Prostate gland (tissue), 2 donors: Measurements from ENCODE around the gene CEMIP. TPM values are rescaled to one million over a fixed set of nuclear protein-coding genes. Genes with fewer than 3 reads are reported as not detected.

Experiments
- DNase-seq: peaks from one replicate; pipeline ENCODE4 v3.0.0-alpha.2; 2019; ENCODE audit warnings: low spot score
- H3K27ac ChIP-seq, 2 donors: fragments of 200-600 bp; sonication (generic); 2 replicates each; pipeline ENCODE4 v1.5.1; 2017 to 2019
- H3K27me3 ChIP-seq: fragments of 200-600 bp; sonication (generic); replicated peaks from 2 replicates; pipeline ENCODE4 v1.5.1; 2019; ENCODE audit not compliant: insufficient read depth
- H3K36me3 ChIP-seq, 2 donors: fragments of 200-600 bp; sonication (generic); 1 replicate in 1 of 2; 2 replicates in 1 of 2; pipeline versions ENCODE4 v1.5.1 to v1.8.1; 2017 to 2019
- H3K4me1 ChIP-seq: fragments of 200-600 bp; sonication (generic); replicated peaks from 2 replicates; pipeline ENCODE4 v1.5.1; 2019
- H3K4me3 ChIP-seq, 2 donors: fragments of 200-600 bp; sonication (generic); 2 replicates each; pipeline ENCODE4 v1.5.1; 2017 to 2019
- H3K9me3 ChIP-seq: fragments of 200-600 bp; sonication (generic); 2 replicates; pipeline ENCODE4 v1.5.1; 2017
- CTCF ChIP-seq, 4 experiments: fragments of 200-600 bp in 2 of 4; fragments of 450-650 bp in 2 of 4; sonication (generic) in 2 of 4; IDR thresholded peaks; 1 replicate in 3 of 4; 2 replicates in 1 of 4; pipeline ENCODE4 v1.5.1; 2016 to 2019; ENCODE audit warnings: antibody characterized with exemption in 4 of 4, mild to moderate bottlenecking in 2 of 4, moderate library complexity in 2 of 4
- POLR2A ChIP-seq: fragments of 450-650 bp; IDR thresholded peaks from one replicate; pipeline ENCODE4 v1.6.1; 2016; ENCODE audit warnings: antibody characterized with exemption, mild to moderate bottlenecking
- POLR2AphosphoS5 ChIP-seq: sonication (generic); formaldehyde crosslinking; IDR thresholded peaks from one replicate; pipeline ENCODE4 v1.6.1; 2017; ENCODE audit warnings: antibody characterized with exemption
- WGBS: methylation state at CpG from one replicate; pipeline ENCODE4 v1.1.5; 2018; 5-methylcytosine and 5-hydroxymethylcytosine counted together
- intact Hi-C: fragments of 100-400 bp; cut with DNase I; formaldehyde crosslinking; loops from one replicate; pipeline ENCODE4 v1.14.2; 2022
- total RNA-seq, 2 donors: library from RNA; depleted of rRNA; stranded (reverse); fragments of >200 nt; gene quantifications; one replicate each; pipeline ENCODE4 v1.1.0, GENCODE V29; 2016

CEMIP gene
- total RNA-seq, 2 donors from 2014 or later, result 1.6 to 13.5 TPM

- no peak overlapping the region for H3K4me3 ChIP-seq
- H3K36me3 ChIP-seq, result no peaks in the 10 kb centered on the region
- intact Hi-C loops, result no loop called here
- DNase-seq, result no peak
- no peaks in the 10 kb centered on the region for H3K27me3 ChIP-seq
- 92% methylated on average over 4 of the region's 4 CpGs for WGBS
- H3K4me1 ChIP-seq, result no peaks in the 10 kb centered on the region
- H3K9me3 ChIP-seq, result no peaks in the 10 kb centered on the region
- no peak overlapping the region for H3K27ac ChIP-seq
- TF ChIP-seq POLR2AphosphoS5, result no peak
- TF ChIP-seq CTCF (IDR thresholded peaks at IDR 0.05), result no peak
- no peak for TF ChIP-seq POLR2A
Observed at GRCh38 chr15:80929689-80930088, 150.5 kb downstream of the CEMIP start.

- intact Hi-C loops, result no loop called here
- H3K36me3 ChIP-seq, result no peaks in the 10 kb centered on the region
- no peaks in the 10 kb centered on the region for H3K9me3 ChIP-seq
- no peaks in the 10 kb centered on the region for H3K4me1 ChIP-seq
- WGBS, result 89% methylated on average over 2 of the region's 2 CpGs
- TF ChIP-seq CTCF (IDR thresholded peaks at IDR 0.05), result no peak
- no peak for TF ChIP-seq POLR2AphosphoS5
- TF ChIP-seq POLR2A, result no peak
- H3K27ac ChIP-seq, result no peak overlapping the region
- no peak overlapping the region for H3K4me3 ChIP-seq
- no peaks in the 10 kb centered on the region for H3K27me3 ChIP-seq
- DNase-seq, result no peak
Observed at GRCh38 chr15:80931191-80931590, 152.0 kb downstream of the CEMIP start.

GRCh38 chr15:80931721-80932512, 152.7 kb downstream of the CEMIP start:
- H3K27ac ChIP-seq, result no peak overlapping the region
- no peaks in the 10 kb centered on the region for H3K27me3 ChIP-seq
- H3K36me3 ChIP-seq, result no peaks in the 10 kb centered on the region
- no peaks in the 10 kb centered on the region for H3K4me1 ChIP-seq
- H3K4me3 ChIP-seq, result no peak overlapping the region
- DNase-seq, result no peak
- no peaks in the 10 kb centered on the region for H3K9me3 ChIP-seq
- intact Hi-C loops, result no loop called here
- 94% methylated on average over 20 of the region's 20 CpGs for WGBS
- no peak for TF ChIP-seq POLR2A
- no peak for TF ChIP-seq POLR2AphosphoS5
- TF ChIP-seq CTCF (IDR thresholded peaks at IDR 0.05), result no peak

GRCh38 chr15:80932513-80932815, 153.3 kb downstream of the CEMIP start:
- Histone ChIP-seq H3K27ac (no peak overlapping the region), H3K9me3 (no peaks in the 10 kb centered on the region), H3K4me3 (no peak overlapping the region), H3K36me3 (no peaks in the 10 kb centered on the region), H3K27me3 (no peaks in the 10 kb centered on the region), H3K4me1 (no peaks in the 10 kb centered on the region)
- no peak for DNase-seq
- TF ChIP-seq POLR2AphosphoS5, result no peak
- no peak for TF ChIP-seq CTCF (IDR thresholded peaks at IDR 0.05)
- TF ChIP-seq POLR2A, result no peak
- WGBS, result 56% methylated on average over 5 of the region's 5 CpGs
- intact Hi-C loops, result no loop called here

- Histone ChIP-seq H3K27me3 (no peaks in the 10 kb centered on the region), H3K27ac (no peak overlapping the region)
- intact Hi-C loops, result no loop called here
Observed at GRCh38 chr15:80932989-80933388, 153.8 kb downstream of the CEMIP start.

More at GRCh38 chr15:80932989-80933388, 153.8 kb downstream of the CEMIP start:
- no peaks in the 10 kb centered on the region for H3K9me3 ChIP-seq
- no peak for DNase-seq
- H3K4me3 ChIP-seq, result no peak overlapping the region
- no peaks in the 10 kb centered on the region for H3K4me1 ChIP-seq
- H3K36me3 ChIP-seq, result no peaks in the 10 kb centered on the region
- TF ChIP-seq POLR2AphosphoS5 (no peak), CTCF (IDR thresholded peaks at IDR 0.05) (no peak), POLR2A (no peak)
- WGBS, result 70% methylated on average over 15 of the region's 15 CpGs
